ENCODE data around the gene SLC34A1.

SLC34A1 gene

GRCh38 chr5:177431317-177432142, 47.3 kb downstream of the SLC34A1 start:
- H3K4me3 ChIP-seq (ENCODE audit: low read length, poor library complexity, severe bottlenecking) = peak overlapping the region; percentile 95
- H3K4me1 ChIP-seq (ENCODE audit: insufficient read depth, low read length, poor library complexity, severe bottlenecking) = peaks cover 46% of the 10 kb centered on the region
- H3K36me3 ChIP-seq (ENCODE audit: insufficient read depth, low read length) = peaks cover 36% of the 10 kb centered on the region; the same call in 1 of the 2 replicates

GRCh38 chr5:177432143-177432838, 48.1 kb downstream of the SLC34A1 start:
- TF ChIP-seq CTCF (conservative IDR thresholded peaks at IDR 0.05; ENCODE audit: low read length) = no peak
- no peak for TF ChIP-seq EZH2phosphoT487 (IDR thresholded peaks at IDR 0.05; ENCODE audit: borderline replicate concordance)
- no peaks in the 10 kb centered on the region for H3K27me3 ChIP-seq (ENCODE audit: insufficient read depth, low read length, poor library complexity, severe bottlenecking)
- no peak overlapping the region for H2AFZ ChIP-seq (ENCODE audit: low read length)
- peak overlapping the region; percentile 65 for H3K9ac ChIP-seq (ENCODE audit: low read depth, low read length, poor library complexity, severe bottlenecking)
- H3K79me2 ChIP-seq (ENCODE audit: insufficient read depth, low read length) = peaks cover 56% of the 10 kb centered on the region
- H3K4me1 ChIP-seq (ENCODE audit: insufficient read depth, low read length, poor library complexity, severe bottlenecking) = peaks cover 46% of the 10 kb centered on the region
- H4K20me1 ChIP-seq (ENCODE audit: insufficient read depth, low read length, poor library complexity, severe bottlenecking) = peaks cover 16% of the 10 kb centered on the region
- no peaks in the 10 kb centered on the region for H3K9me3 ChIP-seq (ENCODE audit: insufficient read depth, low read depth, low read length)
- H3K4me2 ChIP-seq (ENCODE audit: low read depth, low read length, poor library complexity, severe bottlenecking) = peak overlapping the region; percentile 99
- H3K9me2 ChIP-seq (replicated peaks; ENCODE audit: low read depth, low read length) = no peaks in the 10 kb centered on the region
- no peaks in the 10 kb centered on the region for H3F3A ChIP-seq (ENCODE audit: low read depth)
- H3K36me3 ChIP-seq (ENCODE audit: insufficient read depth, low read length) = peaks cover 36% of the 10 kb centered on the region; the same call in 1 of the 2 replicates
- peak overlapping the region; percentile 95 for H3K4me3 ChIP-seq (ENCODE audit: low read length, poor library complexity, severe bottlenecking)

More at GRCh38 chr5:177431317-177432142, 47.3 kb downstream of the SLC34A1 start:
- Histone ChIP-seq H2AFZ (ENCODE audit: low read length) (no peak overlapping the region), H3K27me3 (ENCODE audit: insufficient read depth, low read length, poor library complexity, severe bottlenecking) (no peaks in the 10 kb centered on the region), H3K9me2 (replicated peaks; ENCODE audit: low read depth, low read length) (no peaks in the 10 kb centered on the region), H3K9me3 (ENCODE audit: insufficient read depth, low read depth, low read length) (no peaks in the 10 kb centered on the region), H3K79me2 (ENCODE audit: insufficient read depth, low read length) (peaks cover 63% of the 10 kb centered on the region), H4K20me1 (ENCODE audit: insufficient read depth, low read length, poor library complexity, severe bottlenecking) (peaks cover 19% of the 10 kb centered on the region), H3F3A (ENCODE audit: low read depth) (no peaks in the 10 kb centered on the region), H3K9ac (ENCODE audit: low read depth, low read length, poor library complexity, severe bottlenecking) (peak overlapping the region; percentile 97), H3K4me2 (ENCODE audit: low read depth, low read length, poor library complexity, severe bottlenecking) (peak overlapping the region; percentile 99)
- no peak for TF ChIP-seq EZH2phosphoT487 (IDR thresholded peaks at IDR 0.05; ENCODE audit: borderline replicate concordance)

- H3F3A ChIP-seq (ENCODE audit: low read depth) = no peaks in the 10 kb centered on the region
- H3K27me3 ChIP-seq (ENCODE audit: insufficient read depth, low read length, poor library complexity, severe bottlenecking) = no peaks in the 10 kb centered on the region
- TF ChIP-seq CTCF (conservative IDR thresholded peaks at IDR 0.05; ENCODE audit: low read length) = no peak
- no peak for TF ChIP-seq EZH2phosphoT487 (IDR thresholded peaks at IDR 0.05; ENCODE audit: borderline replicate concordance)
- peak overlapping the region; percentile 65 for H3K9ac ChIP-seq (ENCODE audit: low read depth, low read length, poor library complexity, severe bottlenecking)
- H4K20me1 ChIP-seq (ENCODE audit: insufficient read depth, low read length, poor library complexity, severe bottlenecking) = peaks cover 16% of the 10 kb centered on the region
- H2AFZ ChIP-seq (ENCODE audit: low read length) = no peak overlapping the region
- peaks cover 36% of the 10 kb centered on the region; the same call in 1 of the 2 replicates for H3K36me3 ChIP-seq (ENCODE audit: insufficient read depth, low read length)
- H3K79me2 ChIP-seq (ENCODE audit: insufficient read depth, low read length) = peaks cover 49% of the 10 kb centered on the region
- H3K9me3 ChIP-seq (ENCODE audit: insufficient read depth, low read depth, low read length) = no peaks in the 10 kb centered on the region
- peaks cover 40% of the 10 kb centered on the region for H3K4me1 ChIP-seq (ENCODE audit: insufficient read depth, low read length, poor library complexity, severe bottlenecking)
- no peaks in the 10 kb centered on the region for H3K9me2 ChIP-seq (replicated peaks; ENCODE audit: low read depth, low read length)
- H3K4me3 ChIP-seq (ENCODE audit: low read length, poor library complexity, severe bottlenecking) = no peak overlapping the region
- peak overlapping the region; percentile 99 for H3K4me2 ChIP-seq (ENCODE audit: low read depth, low read length, poor library complexity, severe bottlenecking)
Observed at GRCh38 chr5:177432839-177433657, 48.8 kb downstream of the SLC34A1 start.

Data from Loucy (cell line).